RWPE2 (cell line): Measurements from ENCODE around the gene IARS1.
A peak's percentile ranks its signal among the peaks of the same experiment; 100 is the strongest.

Source experiments
- ATAC-seq: fragments of 200-7000 bp; cut with Tn5 transposase; 3 replicates; pipeline ENCODE4 v1.9.1; 2021; ENCODE audit warnings: low read depth
- DNase-seq: peaks from one replicate; pipeline ENCODE4 v3.0.0-alpha.2; 2020; ENCODE audit warnings: low spot score
- H3K27ac ChIP-seq: fragments of 450-650 bp; 2 replicates; pipeline ENCODE4 v1.5.1; 2017; ENCODE audit warnings: mild to moderate bottlenecking; ENCODE audit not compliant: poor library complexity, severe bottlenecking
- H3K27me3 ChIP-seq: fragments of 250-450 bp; sonication (Bioruptor Pico); 2 replicates; pipeline ENCODE4 v1.5.1; 2021; ENCODE audit warnings: mild to moderate bottlenecking, moderate library complexity; ENCODE audit not compliant: insufficient read depth, poor library complexity, severe bottlenecking
- H3K36me3 ChIP-seq: fragments of 250-450 bp; sonication (Bioruptor Pico); 2 replicates; pipeline ENCODE4 v1.5.1; 2020; ENCODE audit warnings: low read depth, mild to moderate bottlenecking, moderate library complexity
- H3K4me1 ChIP-seq: fragments of 250-450 bp; sonication (Bioruptor Pico); 2 replicates; pipeline ENCODE4 v1.5.1; 2021; ENCODE audit warnings: mild to moderate bottlenecking, moderate library complexity; ENCODE audit not compliant: insufficient read depth, poor library complexity, severe bottlenecking
- H3K4me3 ChIP-seq: fragments of 250-450 bp; sonication (Bioruptor Pico); 2 replicates; pipeline ENCODE4 v1.5.1; 2021; ENCODE audit warnings: mild to moderate bottlenecking, moderate library complexity; ENCODE audit not compliant: severe bottlenecking
- H3K9me3 ChIP-seq: fragments of 250-450 bp; sonication (Bioruptor Pico); 2 replicates; pipeline ENCODE4 v1.5.1; 2021; ENCODE audit warnings: mild to moderate bottlenecking, moderate library complexity; ENCODE audit not compliant: severe bottlenecking
- CTCF ChIP-seq: fragments of 450-650 bp; IDR thresholded peaks from one replicate; pipeline ENCODE4 v1.5.1; 2017; ENCODE audit warnings: mild to moderate bottlenecking, moderate library complexity; ENCODE audit not compliant: poor library complexity, severe bottlenecking

IARS1 gene

GRCh38 chr9:92332577-92333281 is 39.2 kb upstream of the IARS1 start:
- ATAC-seq = no peak
- Histone ChIP-seq H3K9me3 (no peaks in the 10 kb centered on the region), H3K4me3 (no peak overlapping the region), H3K36me3 (peaks cover 16% of the 10 kb centered on the region; the same call in 1 of the 2 replicates), H3K27me3 (no peaks in the 10 kb centered on the region), H3K27ac (no peak overlapping the region), H3K4me1 (peaks cover 3% of the 10 kb centered on the region)
- no peak for DNase-seq
- TF ChIP-seq CTCF = no peak

- DNase-seq (no peak), ATAC-seq (no peak; the same call in 2 of the 3 replicates)
- peak overlapping the region; percentile 9 for H3K27ac ChIP-seq
- H3K4me1 ChIP-seq = peaks cover 18% of the 10 kb centered on the region
- peak; percentile 60 for TF ChIP-seq CTCF
- no peak overlapping the region for H3K4me3 ChIP-seq
- no peaks in the 10 kb centered on the region for H3K9me3 ChIP-seq
- no peaks in the 10 kb centered on the region for H3K27me3 ChIP-seq
- H3K36me3 ChIP-seq = peaks cover 6% of the 10 kb centered on the region
Observed at GRCh38 chr9:92328225-92328624, 34.7 kb upstream of the IARS1 start.

- Histone ChIP-seq H3K4me1 (peaks cover 18% of the 10 kb centered on the region), H3K9me3 (no peaks in the 10 kb centered on the region), H3K27me3 (no peaks in the 10 kb centered on the region), H3K27ac (peak overlapping the region; percentile 9), H3K36me3 (peaks cover 15% of the 10 kb centered on the region), H3K4me3 (no peak overlapping the region)
- ATAC-seq = 0 out of 3 replicates have a peak, but pooled peaks have one; percentile 3
- no peak for TF ChIP-seq CTCF
- no peak for DNase-seq
Observed at GRCh38 chr9:92327283-92327850, 33.9 kb upstream of the IARS1 start.

- Histone ChIP-seq H3K4me1 (peaks cover 18% of the 10 kb centered on the region), H3K27me3 (no peaks in the 10 kb centered on the region), H3K9me3 (no peaks in the 10 kb centered on the region), H3K27ac (peak overlapping the region; percentile 73), H3K4me3 (peak overlapping the region; percentile 70), H3K36me3 (peaks cover 28% of the 10 kb centered on the region)
- no peak for TF ChIP-seq CTCF
- DNase-seq (no peak), ATAC-seq (peak; percentile 14)
Observed at GRCh38 chr9:92325991-92326500, 32.5 kb upstream of the IARS1 start.
